GM12878 (cell line): ENCODE results near the gene SIK3. TPM values are rescaled to one million over a fixed set of nuclear protein-coding genes. Genes with fewer than 3 reads are reported as not detected.

Experiments
- ATAC-seq: fragments of 200-7000 bp; cut with Tn5 transposase; 3 replicates; pipeline ENCODE4 v1.9.1; 2020; ENCODE audit warnings: mild to moderate bottlenecking, moderate library complexity
- BruUV-seq: library from RNA; stranded (reverse); fragments of 400-500 nt; replicated peaks from 2 replicates; lab custom pipeline; 2021; lab: Mats Ljungman, UMichigan
- CTCF ChIA-PET: fragments of 300-600 bp; sonication (Branson Sonifier 250); formaldehyde crosslinking; extraction: SDS; loops from one replicate; lab custom pipeline; 2021; ENCODE audit warnings: inconsistent platforms; lab: Yijun Ruan, JAX
- POLR2A ChIA-PET: fragments of 350-600 bp; formaldehyde crosslinking; extraction: SDS; loops from one replicate; lab custom pipeline; 2021; ENCODE audit warnings: inconsistent platforms; lab: Charles Lee
- RAD21 ChIA-PET: fragments of 300-600 bp; sonication (Branson Sonifier 250); formaldehyde crosslinking; loops from one replicate; lab custom pipeline; 2023; ENCODE audit warnings: antibody characterized with exemption; ENCODE audit not compliant: unreplicated experiment; lab: Charles Lee
- SMC1A ChIA-PET: fragments of 300-600 bp; sonication (Branson Sonifier 250); formaldehyde crosslinking; loops from one replicate; lab custom pipeline; 2023; ENCODE audit not compliant: unreplicated experiment, uncharacterized antibody; lab: Charles Lee
- DNase-seq: peaks from one replicate; pipeline ENCODE4 v3.0.0-alpha.2; 2011; ENCODE audit warnings: low read depth, low spot score
- FAIRE-seq: peaks from 3 replicates; lab custom pipeline; 2011; peaks lifted over from hg19 to GRCh38; lab: Jason Lieb, UNC
- H2AFZ ChIP-seq: 2 replicates; pipeline ENCODE4 v1.6.0; 2011; ENCODE audit warnings: low read depth, low read length, control low read depth; ENCODE audit not compliant: control insufficient read depth
- H3K27ac ChIP-seq: 2 replicates; pipeline ENCODE4 v1.5.1; 2011; ENCODE audit warnings: control low read depth; ENCODE audit not compliant: control insufficient read depth, insufficient read depth
- H3K27me3 ChIP-seq, 2 experiments: replicated peaks in 1 of 2; 2 replicates each; pipeline versions ENCODE4 v1.6.0 to v1.6.1; 2011; ENCODE audit warnings: low read length in 1 of 2; ENCODE audit not compliant: control insufficient read depth in 2 of 2, insufficient read depth in 2 of 2
- H3K36me3 ChIP-seq, 2 experiments: 2 replicates each; pipeline ENCODE4 v1.5.1; 2011; ENCODE audit warnings: low read length in 1 of 2; ENCODE audit not compliant: control insufficient read depth in 2 of 2, insufficient read depth in 2 of 2
- H3K4me1 ChIP-seq: 2 replicates; pipeline ENCODE4 v1.6.1; 2011; ENCODE audit warnings: mild to moderate bottlenecking, low read length, moderate library complexity, mixed read lengths; ENCODE audit not compliant: control insufficient read depth, insufficient read depth
- H3K4me2 ChIP-seq: 2 replicates; pipeline ENCODE4 v1.6.0; 2011; ENCODE audit warnings: control low read depth; ENCODE audit not compliant: control insufficient read depth, insufficient read depth
- H3K4me3 ChIP-seq: fragments of 200-600 bp; sonication (generic); 2 replicates; pipeline ENCODE4 v1.5.1; 2016
- H3K79me2 ChIP-seq: 2 replicates; pipeline ENCODE4 v1.6.0; 2011; ENCODE audit warnings: low read length; ENCODE audit not compliant: control insufficient read depth, insufficient read depth
- H3K9ac ChIP-seq: 2 replicates; pipeline ENCODE4 v1.8.0; 2011; ENCODE audit warnings: low read length, control low read depth, mixed read lengths; ENCODE audit not compliant: control insufficient read depth, insufficient read depth
- H3K9me3 ChIP-seq: replicated peaks from 3 replicates; pipeline ENCODE4 v1.5.1; 2011; ENCODE audit warnings: mild to moderate bottlenecking, low read length; ENCODE audit not compliant: control insufficient read depth, insufficient read depth
- H4K20me1 ChIP-seq: 2 replicates; pipeline ENCODE4 v1.6.0; 2011; ENCODE audit not compliant: control insufficient read depth, insufficient read depth
- CEBPZ ChIP-seq: fragments of 150-350 bp; IDR thresholded peaks from 2 replicates; pipeline ENCODE4 v1.6.1; 2016; ENCODE audit warnings: low read depth, low read length
- CTCF ChIP-seq, 3 experiments: IDR thresholded peaks in 2 of 3; conservative IDR thresholded peaks in 1 of 3; 2 replicates each; pipeline ENCODE4 v1.5.1; 2011; ENCODE audit warnings: low read depth in 3 of 3, low read length in 3 of 3, mild to moderate bottlenecking in 3 of 3, control low read depth in 2 of 3, moderate library complexity in 2 of 3, inconsistent platforms in 1 of 3, mixed read lengths in 1 of 3; ENCODE audit not compliant: control insufficient read depth in 2 of 3, insufficient read depth in 1 of 3; ENCODE audit errors: extremely low read depth in 1 of 3
- LARP7 ChIP-seq: fragments of 450-650 bp; IDR thresholded peaks from 2 replicates; pipeline ENCODE4 v1.6.1; 2017; ENCODE audit warnings: mild to moderate bottlenecking
- TBL1XR1 ChIP-seq: IDR thresholded peaks from 2 replicates; pipeline ENCODE4 v1.6.1; 2012; ENCODE audit warnings: low read depth, low read length, improper control_type of control experiment
- WGBS: methylation state at CpG from one replicate; pipeline ENCODE4 v1.1.6; 2016; ENCODE audit warnings: low lambda C conversion rate; ENCODE audit not compliant: insufficient replicate concordance, insufficient coverage; ENCODE audit errors: missing lambda C conversion rate; 5-methylcytosine and 5-hydroxymethylcytosine counted together
- in situ Hi-C: fragments of 300-500 bp; cut with MboI; formaldehyde crosslinking; loops from 9 replicates; pipeline ENCODE4 v1.14.3; 2018; ENCODE audit warnings: mixed read lengths
- intact Hi-C: fragments of 100-400 bp; cut with micrococcal nuclease; formaldehyde crosslinking; loops from one replicate; pipeline ENCODE4 v1.14.2; 2022; ENCODE audit not compliant: unreplicated experiment
- polyA plus RNA-seq, 11 experiments: library from polyadenylated mRNA; depleted of rRNA in 4 of 11; unstranded in 6 of 11; stranded (reverse) in 5 of 11; fragments of >200 nt; fragmentation: Nextera tagmentation in 4 of 11; fragmentation: Illumina TruSeq in 1 of 11; extraction: Ambion mirVana in 4 of 11; extraction: Trizol in 1 of 11; gene quantifications; 1 replicate in 1 of 11; 2 replicates in 10 of 11; pipeline versions ENCODE4 v1.2.1 to v1.2.3, GENCODE V29; 2011 to 2016; ENCODE audit warnings: inconsistent platforms in 2 of 11, missing spikeins in 2 of 11, low read depth in 1 of 11
- total RNA-seq, 4 experiments: library from RNA; depleted of rRNA in 3 of 4; stranded (reverse); fragments of >200 nt in 3 of 4; fragmentation: Illumina TruSeq in 1 of 4; extraction: Trizol in 1 of 4; gene quantifications; 2 replicates each; pipeline versions ENCODE4 v1.2.1 to v1.2.3, GENCODE V29; 2013 to 2021

SIK3 gene
- total and polyA plus RNA-seq, 10 of the 15 experiments (the other 5 are each of a cell fraction or from before 2014, with no cell fraction given): 2.5 to 31.9 (median 11.1) TPM

- ATAC-seq: peak; percentile 11
- SMC1A ChIA-PET: interaction anchor here (0.8 to 6.2 kb wide), 9 partner anchors 9 to 293 kb away, joined by 3 to 67 read pairs (median 4); partner anchors contain the start of gene SIDT2
- DNase-seq: no peak
- BruUV-seq: TSS peak; percentile 73
- Histone ChIP-seq H3K36me3 (peaks cover 1 to 3% of the 10 kb centered on the region in 2 experiments; a peak in 3 of 4 replicates), H3K4me1 (peaks cover 7% of the 10 kb centered on the region), H3K27ac (peak overlapping the region; percentile 80), H3K27me3 (no peaks in the 10 kb centered on the region), H3K4me2 (peak overlapping the region; percentile 64), H3K79me2 (peaks cover 56% of the 10 kb centered on the region), H2AFZ (no peak overlapping the region), H4K20me1 (peaks cover 6% of the 10 kb centered on the region; the same call in 1 of the 2 replicates), H3K9me3 (no peaks in the 10 kb centered on the region), H3K4me3 (peak overlapping the region; percentile 92), H3K9ac (peak overlapping the region; percentile 95)
- POLR2A ChIA-PET: interaction anchor here (0.5 to 3.6 kb wide), 6 partner anchors 11 to 223 kb away, joined by 3 to 42 read pairs (median 5); partner anchors contain the start of gene SIDT2
- RAD21 ChIA-PET: interaction anchor here (1.1 to 4.6 kb wide), 7 partner anchors 15 to 356 kb away, joined by 3 to 65 read pairs (median 4); partner anchors contain the start of gene SIDT2
- peak; percentile 35 for FAIRE-seq
- WGBS: 3% methylated on average over 5 of the region's 5 CpGs
- CTCF ChIA-PET: interaction anchor here (0.6 to 6.6 kb wide), 12 partner anchors 8 to 334 kb away, joined by 3 to 93 read pairs (median 4); partner anchors contain the start of genes PCSK7 and SIDT2
- intact Hi-C loops (loop anchor here (1.0 kb wide), 1 partner anchor 33 kb away; the partner anchor contains the start of gene SIDT2), in situ Hi-C loops (no loop called here)
- TF ChIP-seq CTCF (IDR thresholded peaks at IDR 0.05 in 2 of 3, conservative IDR thresholded peaks at IDR 0.05 in 1 of 3; ENCODE audit: control insufficient read depth in 2 of 3, extremely low read depth in 1 of 3, insufficient read depth in 1 of 3, low read depth in 3 of 3, low read length in 3 of 3): peak in 1 of 3 experiments; percentile 12; a peak in 1 of 6 replicates
- 0 out of 2 replicates have a peak, but pooled peaks have one; percentile 9 for TF ChIP-seq TBL1XR1
- TF ChIP-seq LARP7: no peak
- no peak for TF ChIP-seq CEBPZ
Observed at GRCh38 chr11:117145393-117145761, 47.1 kb upstream of the SIK3 start.
